HEK293 (cell line): ENCODE results near the gene CC2D1B.

Experiments
- BCL11A ChIP-seq: fragments of 450-650 bp; formaldehyde crosslinking; IDR thresholded peaks from 2 replicates; pipeline ENCODE4 v1.5.1; 2016; ENCODE audit warnings: low read depth, missing biosample characterization, missing genetic modification characterization
- GLIS1 ChIP-seq: fragments of 450-650 bp; formaldehyde crosslinking; IDR thresholded peaks from 2 replicates; pipeline ENCODE4 v1.5.1; 2016; ENCODE audit warnings: missing biosample characterization, missing genetic modification characterization
- KLF1 ChIP-seq: fragments of 450-650 bp; formaldehyde crosslinking; IDR thresholded peaks from 2 replicates; pipeline ENCODE4 v1.5.1; 2016; ENCODE audit warnings: missing biosample characterization, missing genetic modification characterization
- KLF7 ChIP-seq: fragments of 450-650 bp; formaldehyde crosslinking; IDR thresholded peaks from 2 replicates; pipeline ENCODE4 v1.5.1; 2016; ENCODE audit warnings: missing biosample characterization, missing genetic modification characterization, borderline replicate concordance
- MZF1 ChIP-seq: fragments of 450-650 bp; formaldehyde crosslinking; IDR thresholded peaks from 2 replicates; pipeline ENCODE4 v1.5.1; 2017; ENCODE audit warnings: missing biosample characterization, missing genetic modification characterization, borderline replicate concordance
- RBAK ChIP-seq: fragments of 450-650 bp; formaldehyde crosslinking; IDR thresholded peaks from 2 replicates; pipeline ENCODE4 v1.5.1; 2016; ENCODE audit warnings: missing biosample characterization, missing genetic modification characterization
- SP3 ChIP-seq: fragments of 450-650 bp; formaldehyde crosslinking; IDR thresholded peaks from 2 replicates; pipeline ENCODE4 v1.5.1; 2016; ENCODE audit warnings: missing biosample characterization, missing genetic modification characterization
- TCF7L2 ChIP-seq: IDR thresholded peaks from 2 replicates; pipeline ENCODE4 v1.6.1; 2011; ENCODE audit warnings: low read depth, mild to moderate bottlenecking, inconsistent platforms, low read length, moderate library complexity, borderline replicate concordance
- ZNF133 ChIP-seq: fragments of 450-650 bp; formaldehyde crosslinking; IDR thresholded peaks from 2 replicates; pipeline ENCODE4 v1.5.1; 2016; ENCODE audit warnings: missing biosample characterization, missing genetic modification characterization
- ZNF157 ChIP-seq: fragments of 450-650 bp; formaldehyde crosslinking; IDR thresholded peaks from 2 replicates; pipeline ENCODE4 v1.5.1; 2016; ENCODE audit warnings: missing biosample characterization, missing genetic modification characterization
- ZNF223 ChIP-seq: fragments of 450-650 bp; formaldehyde crosslinking; IDR thresholded peaks from 2 replicates; pipeline ENCODE4 v1.5.1; 2016; ENCODE audit warnings: missing biosample characterization, missing genetic modification characterization
- ZNF350 ChIP-seq: fragments of 450-650 bp; formaldehyde crosslinking; IDR thresholded peaks from 2 replicates; pipeline ENCODE4 v1.5.0; 2017; ENCODE audit warnings: missing biosample characterization, mild to moderate bottlenecking, missing genetic modification characterization
- ZNF426 ChIP-seq: fragments of 450-650 bp; formaldehyde crosslinking; IDR thresholded peaks from 2 replicates; pipeline ENCODE4 v1.5.1; 2017; ENCODE audit warnings: missing biosample characterization, missing genetic modification characterization, mild to moderate bottlenecking, inconsistent platforms, moderate library complexity
- ZNF521 ChIP-seq: fragments of 450-650 bp; formaldehyde crosslinking; IDR thresholded peaks from 2 replicates; pipeline ENCODE4 v1.5.1; 2017; ENCODE audit warnings: missing biosample characterization, mild to moderate bottlenecking, missing genetic modification characterization
- ZNF549 ChIP-seq: fragments of 450-650 bp; IDR thresholded peaks from 2 replicates; pipeline ENCODE4 v1.5.1; 2018; ENCODE audit warnings: missing biosample characterization, missing genetic modification characterization, mild to moderate bottlenecking, inconsistent platforms, moderate library complexity
- ZNF610 ChIP-seq: fragments of 450-650 bp; formaldehyde crosslinking; IDR thresholded peaks from 2 replicates; pipeline ENCODE4 v1.5.1; 2016; ENCODE audit warnings: missing biosample characterization, missing genetic modification characterization, borderline replicate concordance
- ZNF621 ChIP-seq: fragments of 450-650 bp; formaldehyde crosslinking; IDR thresholded peaks from 2 replicates; pipeline ENCODE4 v1.5.1; 2017; ENCODE audit warnings: missing biosample characterization, missing genetic modification characterization
- ZNF670 ChIP-seq: fragments of 450-650 bp; formaldehyde crosslinking; IDR thresholded peaks from 2 replicates; pipeline ENCODE4 v1.5.1; 2016; ENCODE audit warnings: missing biosample characterization, missing genetic modification characterization, low read depth
- ZNF791 ChIP-seq: fragments of 450-650 bp; formaldehyde crosslinking; IDR thresholded peaks from 2 replicates; pipeline ENCODE4 v1.5.1; 2016; ENCODE audit warnings: missing biosample characterization, missing genetic modification characterization
- ZSCAN23 ChIP-seq: fragments of 450-650 bp; formaldehyde crosslinking; IDR thresholded peaks from 2 replicates; pipeline ENCODE4 v1.5.1; 2016; ENCODE audit warnings: missing biosample characterization, missing genetic modification characterization
- TF ChIP-seq, protein P1 (sequence below): fragments of 450-650 bp; formaldehyde crosslinking; conservative IDR thresholded peaks from 2 replicates; pipeline ENCODE4 v1.5.1; 2016; ENCODE audit warnings: low read depth, missing biosample characterization, missing genetic modification characterization
- TF ChIP-seq, protein P2 (sequence below): fragments of 450-650 bp; formaldehyde crosslinking; IDR thresholded peaks from 2 replicates; pipeline ENCODE4 v1.5.1; 2017; ENCODE audit warnings: missing biosample characterization, missing genetic modification characterization
- TF ChIP-seq, protein P3 (sequence below): fragments of 450-650 bp; formaldehyde crosslinking; IDR thresholded peaks from 2 replicates; pipeline ENCODE4 v1.5.1; 2016; ENCODE audit warnings: missing biosample characterization, missing genetic modification characterization
- TF ChIP-seq, protein P4 (sequence below): fragments of 450-650 bp; formaldehyde crosslinking; IDR thresholded peaks from 2 replicates; pipeline ENCODE4 v1.5.1; 2016; ENCODE audit warnings: missing biosample characterization, missing genetic modification characterization
- TF ChIP-seq, protein P5 (sequence below): IDR thresholded peaks from 2 replicates; pipeline ENCODE4 v1.6.1; 2011; ENCODE audit warnings: mild to moderate bottlenecking, low read depth, low read length, borderline replicate concordance
- TF ChIP-seq, protein P6 (sequence below): fragments of 450-650 bp; formaldehyde crosslinking; IDR thresholded peaks from 2 replicates; pipeline ENCODE4 v1.5.1; 2016; ENCODE audit warnings: missing biosample characterization, missing genetic modification characterization

The CC2D1B gene

DNA sequence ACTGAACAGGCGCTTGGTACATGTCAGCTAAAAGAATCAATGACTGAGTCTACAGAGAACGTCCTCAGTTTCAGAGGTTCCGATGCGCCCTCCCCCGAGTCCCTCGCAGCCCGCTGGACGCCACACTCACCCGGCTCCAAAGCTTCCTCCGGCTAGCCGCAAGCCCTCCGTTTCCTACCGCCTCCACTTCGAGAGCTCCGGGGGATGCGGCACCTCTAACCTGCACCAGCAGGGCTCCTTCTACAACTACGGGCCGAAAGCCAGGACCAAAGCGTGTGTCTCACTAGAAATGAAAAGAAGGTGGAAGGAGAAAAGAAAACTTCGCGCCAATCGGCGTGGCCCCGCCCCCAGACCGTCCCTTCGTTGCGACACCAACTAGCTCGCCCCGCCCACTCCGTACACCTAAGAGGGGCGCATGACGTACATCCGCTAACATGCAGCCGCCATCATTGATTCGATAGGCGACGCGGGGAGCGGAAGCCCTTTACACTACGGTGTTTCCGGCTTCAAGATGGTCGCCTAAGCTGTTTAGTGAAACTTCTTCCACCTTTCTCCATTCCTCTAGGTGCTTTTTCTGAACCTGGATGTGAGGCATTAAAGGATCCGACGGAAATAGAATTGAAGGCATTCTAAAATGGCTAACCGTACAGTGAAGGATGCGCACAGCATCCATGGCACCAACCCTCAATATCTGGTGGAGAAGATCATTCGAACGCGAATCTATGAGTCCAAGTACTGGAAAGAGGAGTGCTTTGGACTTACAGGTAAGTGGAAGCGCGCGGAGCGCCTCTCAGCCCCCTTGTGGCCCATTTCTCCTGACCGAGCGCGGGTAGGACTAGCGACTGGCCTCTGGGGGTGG is 38.3 kb upstream of the CC2D1B start, which contains the start of the genes ORC1 and PRPF38A (continued):
- TF ChIP-seq SP3 (tag by site-specific recombination) (peak; percentile 95), ZNF350 (tag by site-specific recombination) (no peak), ZSCAN23 (tag by site-specific recombination) (peak; percentile 63; the same call in 1 of the 2 replicates), RBAK (tag by site-specific recombination) (no peak), ZNF521 (tag by site-specific recombination) (no peak), ZNF223 (tag by site-specific recombination) (no peak), ZNF549 (tag by site-specific recombination) (no peak), ZNF610 (no peak), ZNF621 (tag by site-specific recombination) (no peak), ZNF670 (tag by site-specific recombination) (no peak), MZF1 (tag by site-specific recombination) (no peak), ZNF157 (tag by site-specific recombination) (no peak), GLIS1 (tag by site-specific recombination) (no peak; the same call in 1 of the 2 replicates), ZNF791 (tag by site-specific recombination) (no peak), ZNF426 (tag by site-specific recombination) (no peak), BCL11A (tag by site-specific recombination) (no peak), KLF1 (tag by site-specific recombination) (no peak), KLF7 (no peak), TCF7L2 (no peak), ZNF133 (tag by site-specific recombination) (no peak)
- TF ChIP-seq, protein P1, sequence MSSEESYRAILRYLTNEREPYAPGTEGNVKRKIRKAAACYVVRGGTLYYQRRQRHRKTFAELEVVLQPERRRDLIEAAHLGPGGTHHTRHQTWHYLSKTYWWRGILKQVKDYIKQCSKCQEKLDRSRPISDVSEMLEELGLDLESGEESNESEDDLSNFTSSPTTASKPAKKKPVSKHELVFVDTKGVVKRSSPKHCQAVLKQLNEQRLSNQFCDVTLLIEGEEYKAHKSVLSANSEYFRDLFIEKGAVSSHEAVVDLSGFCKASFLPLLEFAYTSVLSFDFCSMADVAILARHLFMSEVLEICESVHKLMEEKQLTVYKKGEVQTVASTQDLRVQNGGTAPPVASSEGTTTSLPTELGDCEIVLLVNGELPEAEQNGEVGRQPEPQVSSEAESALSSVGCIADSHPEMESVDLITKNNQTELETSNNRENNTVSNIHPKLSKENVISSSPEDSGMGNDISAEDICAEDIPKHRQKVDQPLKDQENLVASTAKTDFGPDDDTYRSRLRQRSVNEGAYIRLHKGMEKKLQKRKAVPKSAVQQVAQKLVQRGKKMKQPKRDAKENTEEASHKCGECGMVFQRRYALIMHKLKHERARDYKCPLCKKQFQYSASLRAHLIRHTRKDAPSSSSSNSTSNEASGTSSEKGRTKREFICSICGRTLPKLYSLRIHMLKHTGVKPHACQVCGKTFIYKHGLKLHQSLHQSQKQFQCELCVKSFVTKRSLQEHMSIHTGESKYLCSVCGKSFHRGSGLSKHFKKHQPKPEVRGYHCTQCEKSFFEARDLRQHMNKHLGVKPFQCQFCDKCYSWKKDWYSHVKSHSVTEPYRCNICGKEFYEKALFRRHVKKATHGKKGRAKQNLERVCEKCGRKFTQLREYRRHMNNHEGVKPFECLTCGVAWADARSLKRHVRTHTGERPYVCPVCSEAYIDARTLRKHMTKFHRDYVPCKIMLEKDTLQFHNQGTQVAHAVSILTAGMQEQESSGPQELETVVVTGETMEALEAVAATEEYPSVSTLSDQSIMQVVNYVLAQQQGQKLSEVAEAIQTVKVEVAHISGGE = peak; percentile 92
- TF ChIP-seq, protein P2, sequence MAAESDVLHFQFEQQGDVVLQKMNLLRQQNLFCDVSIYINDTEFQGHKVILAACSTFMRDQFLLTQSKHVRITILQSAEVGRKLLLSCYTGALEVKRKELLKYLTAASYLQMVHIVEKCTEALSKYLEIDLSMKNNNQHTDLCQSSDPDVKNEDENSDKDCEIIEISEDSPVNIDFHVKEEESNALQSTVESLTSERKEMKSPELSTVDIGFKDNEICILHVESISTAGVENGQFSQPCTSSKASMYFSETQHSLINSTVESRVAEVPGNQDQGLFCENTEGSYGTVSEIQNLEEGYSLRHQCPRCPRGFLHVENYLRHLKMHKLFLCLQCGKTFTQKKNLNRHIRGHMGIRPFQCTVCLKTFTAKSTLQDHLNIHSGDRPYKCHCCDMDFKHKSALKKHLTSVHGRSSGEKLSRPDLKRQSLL (tag by site-specific recombination) = no peak
- TF ChIP-seq, protein P3, sequence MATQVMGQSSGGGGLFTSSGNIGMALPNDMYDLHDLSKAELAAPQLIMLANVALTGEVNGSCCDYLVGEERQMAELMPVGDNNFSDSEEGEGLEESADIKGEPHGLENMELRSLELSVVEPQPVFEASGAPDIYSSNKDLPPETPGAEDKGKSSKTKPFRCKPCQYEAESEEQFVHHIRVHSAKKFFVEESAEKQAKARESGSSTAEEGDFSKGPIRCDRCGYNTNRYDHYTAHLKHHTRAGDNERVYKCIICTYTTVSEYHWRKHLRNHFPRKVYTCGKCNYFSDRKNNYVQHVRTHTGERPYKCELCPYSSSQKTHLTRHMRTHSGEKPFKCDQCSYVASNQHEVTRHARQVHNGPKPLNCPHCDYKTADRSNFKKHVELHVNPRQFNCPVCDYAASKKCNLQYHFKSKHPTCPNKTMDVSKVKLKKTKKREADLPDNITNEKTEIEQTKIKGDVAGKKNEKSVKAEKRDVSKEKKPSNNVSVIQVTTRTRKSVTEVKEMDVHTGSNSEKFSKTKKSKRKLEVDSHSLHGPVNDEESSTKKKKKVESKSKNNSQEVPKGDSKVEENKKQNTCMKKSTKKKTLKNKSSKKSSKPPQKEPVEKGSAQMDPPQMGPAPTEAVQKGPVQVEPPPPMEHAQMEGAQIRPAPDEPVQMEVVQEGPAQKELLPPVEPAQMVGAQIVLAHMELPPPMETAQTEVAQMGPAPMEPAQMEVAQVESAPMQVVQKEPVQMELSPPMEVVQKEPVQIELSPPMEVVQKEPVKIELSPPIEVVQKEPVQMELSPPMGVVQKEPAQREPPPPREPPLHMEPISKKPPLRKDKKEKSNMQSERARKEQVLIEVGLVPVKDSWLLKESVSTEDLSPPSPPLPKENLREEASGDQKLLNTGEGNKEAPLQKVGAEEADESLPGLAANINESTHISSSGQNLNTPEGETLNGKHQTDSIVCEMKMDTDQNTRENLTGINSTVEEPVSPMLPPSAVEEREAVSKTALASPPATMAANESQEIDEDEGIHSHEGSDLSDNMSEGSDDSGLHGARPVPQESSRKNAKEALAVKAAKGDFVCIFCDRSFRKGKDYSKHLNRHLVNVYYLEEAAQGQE (tag by site-specific recombination) = no peak
- TF ChIP-seq, protein P4, sequence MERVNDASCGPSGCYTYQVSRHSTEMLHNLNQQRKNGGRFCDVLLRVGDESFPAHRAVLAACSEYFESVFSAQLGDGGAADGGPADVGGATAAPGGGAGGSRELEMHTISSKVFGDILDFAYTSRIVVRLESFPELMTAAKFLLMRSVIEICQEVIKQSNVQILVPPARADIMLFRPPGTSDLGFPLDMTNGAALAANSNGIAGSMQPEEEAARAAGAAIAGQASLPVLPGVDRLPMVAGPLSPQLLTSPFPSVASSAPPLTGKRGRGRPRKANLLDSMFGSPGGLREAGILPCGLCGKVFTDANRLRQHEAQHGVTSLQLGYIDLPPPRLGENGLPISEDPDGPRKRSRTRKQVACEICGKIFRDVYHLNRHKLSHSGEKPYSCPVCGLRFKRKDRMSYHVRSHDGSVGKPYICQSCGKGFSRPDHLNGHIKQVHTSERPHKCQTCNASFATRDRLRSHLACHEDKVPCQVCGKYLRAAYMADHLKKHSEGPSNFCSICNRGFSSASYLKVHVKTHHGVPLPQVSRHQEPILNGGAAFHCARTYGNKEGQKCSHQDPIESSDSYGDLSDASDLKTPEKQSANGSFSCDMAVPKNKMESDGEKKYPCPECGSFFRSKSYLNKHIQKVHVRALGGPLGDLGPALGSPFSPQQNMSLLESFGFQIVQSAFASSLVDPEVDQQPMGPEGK = 0 out of 2 replicates have a peak, but pooled peaks have one; percentile 21
- TF ChIP-seq, protein P5, sequence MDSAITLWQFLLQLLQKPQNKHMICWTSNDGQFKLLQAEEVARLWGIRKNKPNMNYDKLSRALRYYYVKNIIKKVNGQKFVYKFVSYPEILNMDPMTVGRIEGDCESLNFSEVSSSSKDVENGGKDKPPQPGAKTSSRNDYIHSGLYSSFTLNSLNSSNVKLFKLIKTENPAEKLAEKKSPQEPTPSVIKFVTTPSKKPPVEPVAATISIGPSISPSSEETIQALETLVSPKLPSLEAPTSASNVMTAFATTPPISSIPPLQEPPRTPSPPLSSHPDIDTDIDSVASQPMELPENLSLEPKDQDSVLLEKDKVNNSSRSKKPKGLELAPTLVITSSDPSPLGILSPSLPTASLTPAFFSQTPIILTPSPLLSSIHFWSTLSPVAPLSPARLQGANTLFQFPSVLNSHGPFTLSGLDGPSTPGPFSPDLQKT = 0 out of 2 replicates have a peak, but pooled peaks have one; percentile 33
- TF ChIP-seq, protein P6, sequence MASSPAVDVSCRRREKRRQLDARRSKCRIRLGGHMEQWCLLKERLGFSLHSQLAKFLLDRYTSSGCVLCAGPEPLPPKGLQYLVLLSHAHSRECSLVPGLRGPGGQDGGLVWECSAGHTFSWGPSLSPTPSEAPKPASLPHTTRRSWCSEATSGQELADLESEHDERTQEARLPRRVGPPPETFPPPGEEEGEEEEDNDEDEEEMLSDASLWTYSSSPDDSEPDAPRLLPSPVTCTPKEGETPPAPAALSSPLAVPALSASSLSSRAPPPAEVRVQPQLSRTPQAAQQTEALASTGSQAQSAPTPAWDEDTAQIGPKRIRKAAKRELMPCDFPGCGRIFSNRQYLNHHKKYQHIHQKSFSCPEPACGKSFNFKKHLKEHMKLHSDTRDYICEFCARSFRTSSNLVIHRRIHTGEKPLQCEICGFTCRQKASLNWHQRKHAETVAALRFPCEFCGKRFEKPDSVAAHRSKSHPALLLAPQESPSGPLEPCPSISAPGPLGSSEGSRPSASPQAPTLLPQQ = 0 out of 2 replicates have a peak, but pooled peaks have one; percentile 62
